Stimulated activated CD8-positive, alpha-beta memory T cell treated with anti-CD3 and anti-CD28 coated beads, Interleukin-7, amount 100 ng/mL, for 48 hours (primary cell): ENCODE measurements around the gene SLX9.
"Not testable (repeated sequence)": the region's sequence is repeated elsewhere in the genome, so short reads cannot be mapped to it uniquely, and the experiment has no call there.

Experiments used
- DNase-seq, 2 donors: peaks; one replicate each; pipeline ENCODE4 v3.0.0-alpha.2; 2020; ENCODE audit warnings: low read depth in 1 of 2; ENCODE audit errors: extremely low read depth in 1 of 2

SLX9 gene

GRCh38 chr21:44972821-44973220 is 33.0 kb downstream of the SLX9 start:
- no peak for DNase-seq

GRCh38 chr21:44973598-44973997 is 33.8 kb downstream of the SLX9 start:
- no peak for DNase-seq

GRCh38 chr21:44974676-44975075 is 34.8 kb downstream of the SLX9 start:
- DNase-seq: no peak

DNA sequence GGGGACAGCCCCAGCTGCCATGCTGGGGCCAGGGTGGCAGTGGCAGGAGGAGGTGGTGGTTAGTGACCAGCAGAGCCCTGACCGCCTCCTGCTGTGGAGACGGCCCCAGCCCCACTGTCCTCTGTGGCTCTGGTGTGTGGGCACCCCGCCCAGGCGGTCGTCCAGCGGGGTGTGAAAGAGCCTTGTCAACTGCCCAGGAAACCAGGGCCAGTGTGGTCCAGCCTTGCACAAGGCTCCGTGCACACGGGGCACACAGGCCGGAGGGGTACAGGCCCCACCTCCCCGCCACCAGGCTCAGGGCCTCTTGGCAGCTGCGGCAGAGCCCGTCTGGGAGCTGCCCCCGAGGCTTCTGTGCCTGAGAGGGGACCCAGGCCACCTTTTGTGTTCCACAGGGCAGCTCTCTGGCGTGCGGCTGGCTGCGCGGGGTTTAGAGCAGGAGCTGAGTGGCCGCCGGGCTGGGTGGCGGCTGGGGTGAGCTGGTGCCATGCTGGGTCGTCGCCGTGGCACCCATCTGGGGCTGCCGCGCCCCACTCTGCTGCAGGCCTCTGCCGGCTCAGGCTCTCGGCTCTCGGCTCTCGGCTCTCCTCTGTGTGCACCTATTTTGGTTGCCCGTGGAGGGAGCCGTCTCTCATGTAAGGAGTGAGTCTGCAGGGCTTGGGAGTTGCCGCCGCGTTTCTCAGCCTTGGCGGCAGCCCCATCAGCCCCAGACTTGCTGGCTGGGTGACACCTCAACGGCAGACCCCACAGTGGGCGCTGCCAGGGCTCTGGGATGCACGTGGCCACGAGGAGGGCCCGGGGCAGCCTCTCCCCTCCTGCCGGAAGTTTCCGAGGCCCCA is 36.1 kb downstream of the SLX9 start:
- DNase-seq: no peak

GRCh38 chr21:44976556-44977393 is 36.9 kb downstream of the SLX9 start:
- DNase-seq: not testable (repeated sequence)

- no peak for DNase-seq
These were observed 37.9 kb downstream of the SLX9 start for GRCh38 chr21:44977616-44978340.

- no peak for DNase-seq
These were observed 40.1 kb downstream of the SLX9 start for GRCh38 chr21:44979687-44980561.

- DNase-seq: no peak
These were observed 41.0 kb downstream of the SLX9 start for GRCh38 chr21:44980562-44981489.

DNA sequence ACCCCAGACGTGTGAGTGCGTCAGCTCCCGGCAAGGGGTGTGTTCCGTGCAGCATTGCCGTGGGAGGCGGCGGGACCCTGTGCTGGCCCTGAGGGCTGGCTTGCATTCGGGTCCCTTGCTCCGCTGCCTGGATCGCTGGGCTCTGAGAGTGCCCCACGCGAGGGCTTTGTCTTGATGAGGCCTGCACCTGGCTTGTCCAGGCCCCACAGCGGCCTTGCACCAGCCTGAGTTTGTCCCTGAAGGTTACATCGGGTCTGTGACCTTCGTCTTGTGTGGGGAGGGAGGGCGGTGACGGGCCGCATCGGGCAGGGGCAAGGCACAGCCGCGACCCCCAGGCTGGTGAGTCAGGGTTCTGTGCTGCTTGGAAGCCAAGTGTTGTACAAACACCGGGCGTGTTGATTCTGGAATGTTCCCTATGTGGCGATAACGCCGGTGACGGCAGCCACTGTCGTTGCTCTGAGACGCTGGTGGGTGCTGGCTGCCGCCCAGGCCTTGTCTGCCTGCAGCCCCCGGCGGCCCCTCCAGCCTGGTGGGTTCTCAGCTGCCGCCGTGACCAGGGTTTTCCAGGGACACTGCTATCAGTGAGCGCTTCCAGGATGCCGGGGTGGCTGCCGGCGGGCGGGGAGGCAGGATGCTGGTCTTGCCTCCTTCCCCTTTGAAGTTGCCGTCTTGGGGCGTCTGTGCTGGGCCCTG is 42.9 kb downstream of the SLX9 start:
- DNase-seq: no peak

GRCh38 chr21:44983421-44984206 is 43.8 kb downstream of the SLX9 start:
- DNase-seq: no peak

DNA sequence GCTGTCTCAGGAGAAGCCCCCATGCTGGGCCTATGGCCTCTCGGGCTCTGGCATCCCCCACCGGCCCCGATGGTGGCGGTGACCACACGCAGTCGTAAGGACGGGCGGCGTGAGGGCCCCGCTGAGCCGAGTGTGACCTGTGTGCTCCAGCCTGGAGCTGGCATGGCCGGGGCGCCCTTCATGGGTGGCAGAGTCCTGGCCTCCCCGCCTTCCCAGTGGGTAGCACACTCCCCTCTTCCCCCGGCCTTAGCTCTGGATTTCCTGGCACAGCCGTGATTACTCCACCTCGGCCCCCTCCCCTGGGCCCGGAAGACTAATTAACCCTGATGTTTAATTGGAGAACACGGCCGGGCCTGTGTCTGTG is 44.6 kb downstream of the SLX9 start:
- no peak for DNase-seq

GRCh38 chr21:44984792-44985440 is 45.1 kb downstream of the SLX9 start:
- no peak for DNase-seq

DNA sequence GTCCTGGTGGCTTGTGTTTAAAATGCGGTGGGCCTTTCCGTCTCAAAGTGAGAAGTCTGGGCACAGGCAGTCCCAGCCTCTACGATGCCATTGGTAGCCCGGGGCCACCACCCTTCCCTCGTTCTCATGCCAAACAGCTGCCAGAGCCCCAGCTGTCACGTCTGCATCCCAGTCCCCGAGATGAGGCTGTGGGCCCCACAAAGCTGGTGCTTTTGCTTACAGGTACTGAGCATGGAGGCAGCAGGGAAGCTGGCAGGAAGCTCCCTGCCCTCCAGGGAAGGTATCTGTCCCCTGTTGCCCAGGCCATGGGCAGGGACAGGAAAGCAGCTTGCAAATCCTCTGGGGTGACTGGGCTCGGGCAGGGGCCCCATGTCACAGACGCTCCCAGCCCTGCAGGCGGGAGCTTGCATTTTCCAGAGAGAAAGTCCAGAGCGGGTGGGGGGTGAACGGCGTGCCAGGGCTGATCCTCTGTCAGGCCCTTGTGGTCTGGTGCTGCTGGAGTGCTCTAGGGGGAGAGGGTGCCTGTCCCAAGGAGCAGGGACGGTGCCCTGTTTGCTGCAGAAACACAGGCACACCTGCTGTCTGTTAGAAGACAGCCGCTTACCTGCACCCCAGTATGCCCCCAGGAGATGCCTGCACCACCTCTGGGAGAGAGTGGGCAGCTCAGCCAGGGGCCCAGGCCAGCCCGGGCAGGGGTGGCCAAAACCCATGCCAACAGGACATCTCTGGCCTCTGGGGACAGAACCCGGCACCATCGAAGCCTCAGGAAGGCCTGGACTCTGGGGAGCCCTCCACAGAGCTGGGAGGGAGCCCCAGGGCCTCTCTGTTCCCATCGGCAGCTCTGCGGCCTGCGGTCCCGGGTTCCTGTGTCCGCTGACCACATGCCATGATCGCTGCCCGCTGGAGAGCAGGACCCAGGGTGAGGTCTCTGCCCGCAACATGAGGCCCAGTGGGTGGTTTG is 45.9 kb downstream of the SLX9 start:
- no peak for DNase-seq

GRCh38 chr21:44986471-44987291 is 46.9 kb downstream of the SLX9 start:
- DNase-seq: no peak

DNA sequence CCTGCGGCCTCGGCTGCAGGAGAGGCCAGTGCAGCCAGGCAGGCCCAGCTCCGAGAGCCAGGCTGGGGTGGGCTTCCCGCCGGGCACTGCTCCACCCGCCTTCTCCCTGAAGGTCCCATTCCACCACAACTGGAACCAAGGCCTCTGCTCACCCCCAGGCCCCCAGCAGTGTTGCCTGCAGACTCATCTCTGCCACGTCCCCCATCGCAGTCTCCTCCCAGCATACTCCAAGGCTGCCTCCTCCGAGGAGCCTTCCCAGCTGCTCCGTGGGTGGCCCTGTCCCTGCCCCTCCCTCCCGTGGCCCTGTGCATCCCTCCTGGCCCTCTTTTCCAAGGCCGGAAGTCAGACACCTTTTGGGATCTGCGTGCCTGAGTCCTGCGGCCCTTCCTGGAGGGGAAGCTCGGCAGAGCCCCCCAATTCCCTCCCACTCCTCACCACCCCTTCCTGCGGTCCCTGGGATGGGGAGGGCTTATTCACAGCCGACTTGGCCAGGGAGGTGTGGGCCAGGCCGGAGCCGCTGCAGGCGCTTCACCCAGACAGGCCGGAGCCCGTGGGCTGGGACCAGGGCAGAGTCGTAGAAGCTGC is 47.6 kb downstream of the SLX9 start:
- DNase-seq: no peak
